Progenitor cell of endocrine pancreas (in vitro differentiated cells): ENCODE results near the gene CKLF. TPM values are rescaled to one million over a fixed set of nuclear protein-coding genes. Genes with fewer than 3 reads are reported as not detected.
A peak's percentile ranks its signal among the peaks of the same experiment; 100 is the strongest.

ENCODE experiments used
- DNase-seq: peaks from one replicate; pipeline ENCODE4 v3.0.0; 2021; ENCODE audit warnings: low spot score; ENCODE audit not compliant: unreplicated experiment
- H3K27ac Mint-ChIP-seq: 2 replicates; pipeline ENCODE4 v1.8.0; 2021; ENCODE audit warnings: mild to moderate bottlenecking, moderate library complexity, mixed read lengths
- H3K27me3 Mint-ChIP-seq: 2 replicates; pipeline ENCODE4 v1.8.0; 2021; ENCODE audit warnings: mixed read lengths
- H3K36me3 Mint-ChIP-seq: 2 replicates; pipeline ENCODE4 v1.8.0; 2022; ENCODE audit warnings: mixed read lengths; ENCODE audit not compliant: insufficient read depth
- H3K4me1 Mint-ChIP-seq: 2 replicates; pipeline ENCODE4 v1.8.0; 2021; ENCODE audit warnings: low read depth, mixed read lengths
- H3K4me3 Mint-ChIP-seq: 2 replicates; pipeline ENCODE4 v1.8.0; 2021; ENCODE audit warnings: low read depth, mild to moderate bottlenecking, moderate library complexity, mixed read lengths
- H3K9me3 Mint-ChIP-seq: 2 replicates; pipeline ENCODE4 v1.8.0; 2021; ENCODE audit warnings: low read depth, mixed read lengths
- CTCF ChIP-seq: fragments of 200-600 bp; sonication (generic); IDR thresholded peaks from one replicate; pipeline ENCODE4 v1.5.0; 2021; ENCODE audit warnings: antibody characterized with exemption, mild to moderate bottlenecking; ENCODE audit not compliant: unreplicated experiment
- total RNA-seq: library from RNA; stranded (reverse); gene quantifications from 2 replicates; pipeline ENCODE4 v1.2.1, GENCODE V29; 2021

The CKLF gene
- total RNA-seq, 1 donor from 2014 or later: 35.6 TPM

- no peak overlapping the region for H3K4me3 Mint-ChIP-seq
- DNase-seq: no peak
- H3K27ac Mint-ChIP-seq: no peak overlapping the region
- no peaks in the 10 kb centered on the region for H3K4me1 Mint-ChIP-seq
- TF ChIP-seq CTCF: no peak
- H3K27me3 Mint-ChIP-seq: peaks cover 36% of the 10 kb centered on the region
- no peaks in the 10 kb centered on the region for H3K36me3 Mint-ChIP-seq
- no peaks in the 10 kb centered on the region for H3K9me3 Mint-ChIP-seq
Observed at GRCh38 chr16:66576296-66576695, 23.9 kb downstream of the CKLF start.

DNA sequence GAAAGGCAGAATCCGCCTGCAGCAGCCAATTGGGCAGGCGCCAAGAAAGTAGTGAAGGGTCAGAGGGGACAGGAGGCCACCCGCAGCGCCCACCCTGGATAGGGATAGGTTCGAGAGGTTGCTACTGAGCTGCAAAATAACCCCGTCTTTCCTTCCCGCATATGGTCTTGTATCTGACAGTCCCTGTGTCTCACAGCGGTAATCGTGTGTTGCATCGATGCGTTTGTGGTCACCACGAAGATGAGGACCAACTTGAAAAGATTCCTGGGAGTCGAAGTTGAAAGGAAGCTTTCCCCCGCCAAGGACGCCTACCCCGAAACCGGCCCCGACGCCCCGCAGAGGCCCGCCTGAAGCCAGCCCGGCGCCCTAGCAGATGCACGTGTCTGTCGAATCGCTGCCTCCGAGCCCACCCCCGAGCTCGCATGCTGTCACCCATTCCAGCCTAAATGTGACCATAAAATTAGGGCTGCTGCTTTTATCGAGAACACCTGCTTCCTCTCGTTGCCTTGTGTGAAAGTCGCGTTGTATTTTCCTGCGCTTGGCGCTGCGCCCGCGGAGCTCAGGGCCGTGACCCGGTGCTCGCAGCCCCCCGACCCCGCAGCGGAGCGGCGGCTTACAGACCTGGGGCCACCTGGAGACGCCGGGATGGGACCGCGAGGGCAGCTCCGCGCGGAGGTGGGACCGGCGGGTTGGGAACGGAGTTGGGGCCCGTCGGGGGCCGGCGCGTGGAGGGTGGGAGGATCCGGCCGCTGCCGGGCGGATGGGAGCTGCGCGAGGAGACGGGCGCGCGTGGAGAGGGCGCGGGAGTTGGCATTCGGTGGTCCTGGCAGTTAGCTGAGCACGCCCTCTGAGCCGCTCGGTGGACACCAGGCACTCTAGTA is 26.5 kb downstream of the CKLF start, which contains the start of gene CMTM2:
CMTM2 (plus strand) TSS at position 813 of the 881 bp plus-strand sequence. CDS start 145 bp downstream, outside the sequence.
- DNase-seq: no peak
- Mint-ChIP-seq H3K27ac (no peak within 1 kb of the TSS), H3K36me3 (no peaks in the 10 kb centered on the region), H3K27me3 (peaks cover 39% of the 10 kb centered on the region), H3K4me3 (no peak within 1 kb of the TSS), H3K4me1 (no peaks in the 10 kb centered on the region), H3K9me3 (no peaks in the 10 kb centered on the region)
- TF ChIP-seq CTCF: no peak

DNA sequence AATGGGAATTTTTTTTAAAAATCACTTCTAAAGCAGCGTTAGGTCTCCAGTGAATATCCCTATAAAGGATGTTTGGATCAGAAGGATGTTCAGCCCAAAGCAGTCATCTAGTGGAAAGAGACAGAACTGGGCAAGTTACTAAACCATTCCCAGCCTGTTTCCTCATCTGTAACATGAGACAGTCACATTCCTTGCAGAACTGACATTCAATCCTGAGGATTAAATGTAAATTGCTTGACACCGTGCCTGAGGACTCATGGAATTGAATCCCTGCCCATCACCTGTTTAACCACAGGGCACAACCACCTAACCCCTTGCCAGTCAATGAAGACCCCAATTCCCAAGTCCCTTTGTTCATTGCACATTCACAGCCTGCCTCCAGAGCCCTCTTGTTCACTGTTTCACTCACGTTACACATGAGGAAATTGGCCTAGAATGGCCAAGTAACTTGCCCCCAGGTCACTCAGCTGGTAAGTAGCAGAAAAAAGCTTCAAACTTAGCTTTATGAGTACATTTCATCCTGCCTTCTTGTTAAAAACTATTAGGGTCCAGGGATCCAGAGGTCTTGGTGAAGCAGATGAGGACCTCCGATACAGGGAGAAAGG is 28.3 kb downstream of the CKLF start:
- no peak for DNase-seq
- Mint-ChIP-seq H3K4me3 (no peak overlapping the region), H3K4me1 (no peaks in the 10 kb centered on the region)

GRCh38 chr16:66581246-66581952 is 29.0 kb downstream of the CKLF start:
- Mint-ChIP-seq H3K36me3 (no peaks in the 10 kb centered on the region), H3K4me3 (no peak overlapping the region), H3K27me3 (peaks cover 39% of the 10 kb centered on the region), H3K9me3 (no peaks in the 10 kb centered on the region), H3K27ac (no peak overlapping the region), H3K4me1 (no peaks in the 10 kb centered on the region)
- no peak for TF ChIP-seq CTCF
- DNase-seq: no peak

More for the DNA sequence above, 28.3 kb downstream of the CKLF start:
- H3K27ac Mint-ChIP-seq: no peak overlapping the region
- H3K9me3 Mint-ChIP-seq: no peaks in the 10 kb centered on the region
- H3K27me3 Mint-ChIP-seq: peaks cover 39% of the 10 kb centered on the region
- no peak for TF ChIP-seq CTCF
- no peaks in the 10 kb centered on the region for H3K36me3 Mint-ChIP-seq

GRCh38 chr16:66585481-66586239 is 33.3 kb downstream of the CKLF start:
- Mint-ChIP-seq H3K27me3 (peaks cover 9% of the 10 kb centered on the region), H3K36me3 (no peaks in the 10 kb centered on the region), H3K9me3 (no peaks in the 10 kb centered on the region), H3K4me1 (no peaks in the 10 kb centered on the region), H3K4me3 (no peak overlapping the region), H3K27ac (peak overlapping the region; percentile 54)
- no peak for TF ChIP-seq CTCF
- no peak for DNase-seq
